Stimulated activated CD8-positive, alpha-beta memory T cell treated with anti-CD3 and anti-CD28 coated beads, Interleukin-7, amount 100 ng/mL, for 4 hours (primary cell): ENCODE measurements around the gene C2orf78.
"Not testable (repeated sequence)": the region's sequence is repeated elsewhere in the genome, so short reads cannot be mapped to it uniquely, and the experiment has no call there.

Experiments
- DNase-seq, 2 donors: peaks; one replicate each; pipeline ENCODE4 v3.0.0-alpha.2; 2020; ENCODE audit warnings: low read depth in 2 of 2

C2orf78 gene

GRCh38 chr2:73780237-73780582 lies 3.8 kb upstream of the C2orf78 start:
- no peak for DNase-seq

GRCh38 chr2:73783402-73783801 lies 581 bp upstream of the C2orf78 start:
- DNase-seq = not testable (repeated sequence)

GRCh38 chr2:73811878-73812277 lies 27.9 kb downstream of the C2orf78 start:
- DNase-seq = no peak

DNA sequence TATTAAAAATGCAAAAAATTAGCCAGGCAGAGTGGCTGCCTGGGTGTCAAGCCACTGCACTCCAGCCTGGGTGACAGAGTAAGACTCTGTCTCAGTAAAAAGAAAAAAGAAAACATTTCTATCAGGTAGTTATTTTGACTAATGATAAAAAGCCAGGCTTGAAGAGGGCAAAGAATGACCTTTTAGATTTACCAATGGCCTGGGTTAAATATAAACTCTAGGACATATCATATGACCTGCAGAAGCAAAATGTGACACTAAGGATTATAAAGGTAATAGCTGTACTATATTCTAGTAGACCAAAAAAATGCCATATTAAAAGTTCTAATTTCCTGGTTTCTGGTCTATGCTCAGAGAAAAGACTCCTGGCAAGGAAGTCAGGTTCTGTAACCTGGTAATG lies 28.7 kb downstream of the C2orf78 start:
- DNase-seq = no peak

- no peak for DNase-seq
Measured at GRCh38 chr2:73818296-73818695, 34.3 kb downstream of the C2orf78 start.

GRCh38 chr2:73821227-73821626 lies 37.2 kb downstream of the C2orf78 start:
- DNase-seq = no peak

- DNase-seq = no peak
Measured at GRCh38 chr2:73821669-73822068, 37.7 kb downstream of the C2orf78 start.

GRCh38 chr2:73822276-73822675 lies 38.3 kb downstream of the C2orf78 start:
- no peak for DNase-seq

GRCh38 chr2:73822991-73823390 lies 39.0 kb downstream of the C2orf78 start:
- no peak for DNase-seq

DNA sequence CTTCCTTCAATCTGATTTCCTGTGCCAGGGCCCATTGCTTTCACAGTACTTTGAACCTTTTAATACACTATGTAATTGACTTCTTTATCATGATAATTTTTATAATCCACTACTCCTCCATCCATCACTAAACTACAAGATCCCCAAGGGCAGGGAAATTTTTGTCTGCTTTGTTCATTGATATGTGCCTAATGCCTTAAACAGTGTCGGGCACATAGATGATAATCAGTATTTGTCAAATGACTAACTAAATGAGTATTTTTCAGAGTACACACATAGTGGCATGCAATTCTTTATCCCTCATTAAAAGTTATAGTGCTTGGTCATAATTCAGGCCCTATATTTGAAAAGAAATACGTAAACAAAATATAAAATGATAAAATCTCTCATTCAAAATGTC lies 39.4 kb downstream of the C2orf78 start:
- no peak for DNase-seq

- no peak for DNase-seq
Measured at GRCh38 chr2:73823916-73824523, 40.0 kb downstream of the C2orf78 start.

GRCh38 chr2:73825408-73825807 lies 41.4 kb downstream of the C2orf78 start:
- no peak for DNase-seq

- no peak for DNase-seq
Measured at GRCh38 chr2:73827018-73827417, 43.0 kb downstream of the C2orf78 start.

DNA sequence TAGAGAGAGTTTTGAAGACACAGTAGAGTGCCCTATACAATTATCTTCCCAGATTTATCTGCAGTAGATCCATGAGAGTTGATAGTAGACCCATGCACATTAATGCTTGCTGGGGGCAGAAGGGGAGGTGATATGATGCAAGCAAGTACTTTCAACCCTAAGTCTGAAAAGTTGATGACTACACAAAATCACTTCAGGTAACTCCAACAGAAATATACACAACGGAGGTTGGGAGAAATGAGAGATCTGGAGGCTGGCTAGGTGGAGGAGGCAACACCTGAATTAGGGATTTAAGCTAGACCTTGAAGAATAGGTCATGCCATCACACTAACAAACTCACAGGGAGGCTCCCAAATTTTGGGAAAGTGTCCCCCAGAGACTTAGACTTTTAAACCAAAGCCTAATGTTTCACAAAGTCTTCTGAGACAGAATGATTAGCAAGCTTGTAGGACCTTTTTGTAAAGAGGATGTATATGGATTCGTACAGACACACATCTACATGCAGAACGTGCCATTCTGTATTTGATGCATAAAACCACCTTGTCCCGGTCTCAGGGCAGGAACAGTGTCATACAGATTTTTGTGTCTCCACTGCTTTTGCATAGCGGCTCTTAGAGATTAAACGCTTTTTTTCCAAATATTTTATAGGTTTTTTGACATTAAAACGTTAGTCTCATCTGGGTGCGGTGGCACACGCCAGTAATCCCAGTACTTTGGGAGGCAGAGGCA lies 43.8 kb downstream of the C2orf78 start:
- no peak for DNase-seq

DNA sequence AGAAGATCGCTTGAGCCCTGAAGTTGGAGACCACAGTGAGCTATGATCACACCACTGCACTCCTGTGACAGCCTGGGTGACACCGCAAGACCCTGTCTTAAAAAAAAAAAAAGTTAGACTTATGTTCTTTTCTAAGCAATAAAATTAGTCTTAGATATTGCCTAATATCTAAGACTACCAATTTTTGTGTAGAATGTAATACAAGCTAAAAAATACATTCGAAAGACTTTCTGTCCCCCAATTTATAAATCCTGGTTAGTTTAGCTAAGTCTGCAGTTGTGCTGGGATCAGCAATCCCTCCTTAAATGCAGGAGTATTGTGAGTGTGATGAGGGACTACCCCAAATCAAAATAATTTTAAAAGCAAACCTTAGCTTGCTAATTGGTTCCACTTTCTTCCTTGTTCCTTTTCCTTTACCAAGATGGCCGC lies 44.4 kb downstream of the C2orf78 start:
- DNase-seq = no peak

DNA sequence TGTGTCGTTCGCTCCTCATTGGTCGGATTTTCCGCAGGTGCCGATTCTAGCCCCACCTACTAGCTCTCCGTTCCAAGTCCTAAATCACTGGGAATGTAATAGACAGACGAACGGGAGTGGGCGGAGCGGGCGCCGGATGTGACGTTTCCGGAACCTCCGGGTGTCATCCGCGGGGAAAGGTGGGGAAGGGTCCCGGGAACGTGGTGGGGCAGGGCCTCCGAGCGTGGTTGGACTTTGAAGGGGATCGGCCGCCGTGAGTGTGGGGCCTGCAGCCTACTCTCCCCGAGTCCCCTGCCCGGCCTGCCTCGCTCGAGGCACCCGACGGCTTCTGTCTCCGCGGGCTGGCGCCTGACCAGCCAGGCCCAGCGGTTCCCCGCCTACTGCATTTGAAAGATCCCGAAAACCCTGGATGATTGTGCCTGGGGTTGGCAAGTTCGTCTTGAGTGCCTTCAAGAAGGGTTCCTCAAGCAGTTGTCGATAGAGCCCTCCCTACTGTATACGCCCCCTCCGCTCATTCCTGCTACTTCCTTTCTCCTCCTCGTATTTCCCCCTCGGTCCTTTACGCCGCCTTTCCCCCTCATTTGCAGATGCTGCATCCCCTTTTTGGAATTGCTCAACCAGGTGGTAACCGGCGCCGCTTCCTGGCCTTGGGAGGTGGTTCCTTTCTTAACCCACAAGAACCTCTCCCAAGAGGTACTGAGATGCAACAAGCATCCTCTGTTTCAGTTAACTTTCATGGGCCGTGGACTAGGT lies 45.0 kb downstream of the C2orf78 start, which contains the start of gene STAMBP:
Gene STAMBP, plus strand, starts transcription at position 144 of the 753 bp plus-strand sequence. CDS start 1,896 bp downstream, outside the sequence.
- peak; percentile 82 to 86 for DNase-seq

DNA sequence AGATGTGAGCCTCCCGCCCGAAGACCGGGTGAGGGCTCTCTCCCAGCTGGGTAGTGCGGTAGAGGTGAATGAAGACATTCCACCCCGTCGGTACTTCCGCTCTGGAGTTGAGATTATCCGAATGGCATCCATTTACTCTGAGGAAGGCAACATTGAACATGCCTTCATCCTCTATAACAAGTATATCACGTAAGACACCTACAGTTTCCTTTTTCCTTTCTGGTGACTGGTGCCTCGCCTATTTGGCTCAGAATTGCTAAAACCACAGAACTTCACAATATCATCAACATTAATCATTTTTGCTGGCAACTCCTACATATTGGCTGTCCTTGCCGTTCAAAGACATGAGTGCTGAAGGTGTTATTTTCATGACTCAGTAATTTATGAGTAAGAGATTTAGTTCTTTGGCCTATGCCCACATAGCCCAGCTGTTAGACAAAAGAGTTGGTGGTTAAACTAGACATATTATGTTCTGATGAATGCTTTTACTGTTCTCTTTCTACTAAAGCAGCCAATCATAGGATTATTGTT lies 47.0 kb downstream of the C2orf78 start:
- peak; percentile 6 to 18 for DNase-seq

- no peak for DNase-seq
Measured at GRCh38 chr2:73832930-73833329, 48.9 kb downstream of the C2orf78 start.

DNA sequence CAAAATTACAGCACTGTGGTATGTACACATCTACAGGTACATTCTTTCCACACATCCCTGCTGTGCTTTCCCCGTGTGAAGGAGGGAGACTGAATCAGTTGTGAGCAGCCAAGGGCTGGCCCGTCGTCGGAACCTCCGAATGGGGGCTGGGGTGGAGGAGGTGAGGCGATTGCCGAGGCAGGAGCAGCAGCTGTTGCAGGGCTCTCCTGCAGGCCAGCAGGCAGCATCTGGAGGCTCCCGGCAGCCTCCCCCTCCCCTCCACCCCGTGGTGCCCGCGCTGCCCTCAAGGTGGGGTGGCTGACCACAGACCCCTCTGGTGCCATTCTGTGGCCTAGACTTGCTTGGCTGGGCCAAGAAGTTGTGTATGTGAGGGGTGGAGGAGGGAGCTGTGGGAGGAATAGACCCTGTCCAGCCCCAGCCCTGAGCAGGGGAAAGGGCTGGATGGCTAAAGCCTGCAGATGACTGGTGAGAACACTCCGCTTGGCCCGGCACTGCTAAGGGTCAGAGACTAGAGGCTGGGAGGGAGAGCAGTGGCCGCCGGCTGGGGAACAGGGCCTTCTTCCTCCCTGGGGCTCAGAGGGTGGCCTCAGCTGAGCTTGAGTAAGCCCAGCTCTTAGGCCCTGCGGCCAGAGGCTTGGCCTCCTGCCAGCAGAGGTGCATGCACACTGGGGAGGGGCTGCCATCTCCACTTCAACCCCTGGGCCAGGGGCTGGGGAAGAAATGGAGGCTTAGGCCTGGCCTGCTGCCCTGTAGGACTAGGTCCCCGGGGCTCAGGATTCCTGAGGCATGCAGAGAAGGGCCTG lies 52.4 kb downstream of the C2orf78 start:
- DNase-seq = no peak

- DNase-seq = no peak
Measured at GRCh38 chr2:73837847-73838585, 54.0 kb downstream of the C2orf78 start.
